Smooth muscle cell (in vitro differentiated cells): ENCODE measurements around the gene VIPR1. TPM values are rescaled to one million over a fixed set of nuclear protein-coding genes. Genes with fewer than 3 reads are reported as not detected.

Source experiments
- DNase-seq: peaks from one replicate; lab custom pipeline; 2025; ENCODE audit not compliant: unreplicated experiment; lab: John Stamatoyannopoulos, UW
- H2AFZ ChIP-seq: fragments of 200-600 bp; sonication (generic); 2 replicates; pipeline ENCODE4 v1.6.0; 2016; ENCODE audit warnings: antibody characterized with exemption, low read depth, mild to moderate bottlenecking
- H3F3A ChIP-seq: fragments of 200-600 bp; sonication (generic); 2 replicates; pipeline ENCODE4 v1.6.0; 2017; ENCODE audit warnings: antibody characterized with exemption, low read depth
- H3K27ac ChIP-seq: fragments of 200-600 bp; sonication (generic); 2 replicates; pipeline ENCODE4 v1.5.1; 2016; ENCODE audit warnings: low read depth, mild to moderate bottlenecking
- H3K27me3 ChIP-seq: fragments of 200-600 bp; sonication (generic); 2 replicates; pipeline ENCODE4 v1.6.1; 2016; ENCODE audit warnings: low read depth, mild to moderate bottlenecking
- H3K36me3 ChIP-seq: fragments of 200-600 bp; sonication (generic); 2 replicates; pipeline ENCODE4 v1.5.1; 2016; ENCODE audit warnings: low read depth
- H3K4me1 ChIP-seq: fragments of 200-600 bp; sonication (generic); 2 replicates; pipeline ENCODE4 v1.5.1; 2016; ENCODE audit warnings: low read depth
- H3K4me2 ChIP-seq: fragments of 200-600 bp; sonication (generic); 2 replicates; pipeline ENCODE4 v1.6.0; 2016; ENCODE audit warnings: mild to moderate bottlenecking
- H3K4me3 ChIP-seq: fragments of 200-600 bp; sonication (generic); 2 replicates; pipeline ENCODE4 v1.5.1; 2016; ENCODE audit warnings: mild to moderate bottlenecking
- H3K79me2 ChIP-seq: fragments of 200-600 bp; sonication (generic); 2 replicates; pipeline ENCODE4 v1.6.0; 2016; ENCODE audit warnings: low read depth, mild to moderate bottlenecking
- H3K9ac ChIP-seq: fragments of 200-600 bp; sonication (generic); 2 replicates; pipeline ENCODE4 v1.6.0; 2016; ENCODE audit warnings: low read depth
- H3K9me3 ChIP-seq: fragments of 200-600 bp; sonication (generic); replicated peaks from 2 replicates; pipeline ENCODE4 v1.5.1; 2016; ENCODE audit warnings: low read depth
- H4K20me1 ChIP-seq: fragments of 200-600 bp; sonication (generic); 2 replicates; pipeline ENCODE4 v1.6.0; 2016; ENCODE audit warnings: low read depth
- WGBS: methylation state at CpG from one replicate; pipeline ENCODE4 v1.1.7; 2016; ENCODE audit warnings: low lambda C conversion rate; 5-methylcytosine and 5-hydroxymethylcytosine counted together
- polyA plus RNA-seq: library from polyadenylated mRNA; unstranded; fragments of >200 nt; fragmentation: Nextera tagmentation; extraction: Ambion mirVana; gene quantifications from 2 replicates; pipeline ENCODE4 v1.2.1, GENCODE V29; 2016
- total RNA-seq: library from RNA; depleted of rRNA; stranded (reverse); fragments of >200 nt; gene quantifications from 2 replicates; pipeline ENCODE4 v1.2.3, GENCODE V29; 2014
- TF ChIP-seq, protein P1 (sequence below): fragments of 200-600 bp; sonication (generic); IDR thresholded peaks from 2 replicates; pipeline ENCODE4 v1.5.1; 2017; ENCODE audit warnings: borderline replicate concordance, mild to moderate bottlenecking, antibody characterized with exemption; ENCODE audit not compliant: insufficient read depth, poor library complexity, severe bottlenecking

Gene VIPR1
- total and polyA plus RNA-seq, 2 experiments from 2014 or later: 0.86 to 1.3 TPM

DNA sequence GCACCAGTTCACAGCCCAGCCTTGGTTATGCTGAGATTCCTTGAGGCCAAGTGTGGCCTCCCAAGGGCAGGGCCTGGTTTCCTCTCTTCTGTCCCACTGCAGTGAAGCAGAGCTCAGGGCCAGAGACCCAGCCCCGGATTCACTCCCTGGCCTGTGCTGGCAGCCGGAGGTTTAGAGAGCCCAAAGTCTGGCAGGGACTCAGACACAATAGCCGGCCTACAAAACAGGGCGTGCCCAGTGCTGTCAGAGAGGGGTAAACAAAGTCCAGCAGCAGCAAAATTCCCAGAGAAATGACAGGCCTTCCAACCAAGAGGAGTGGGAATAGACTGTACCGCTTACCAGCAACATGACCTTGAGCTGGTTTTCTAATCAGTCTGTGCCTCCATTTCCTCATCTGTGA, 14.0 kb downstream of the VIPR1 start:
- H3K27me3 ChIP-seq: no peaks in the 10 kb centered on the region
- H3K79me2 ChIP-seq: no peaks in the 10 kb centered on the region
- WGBS: 94% methylated on average over 5 of the region's 5 CpGs
- TF ChIP-seq, protein P1, sequence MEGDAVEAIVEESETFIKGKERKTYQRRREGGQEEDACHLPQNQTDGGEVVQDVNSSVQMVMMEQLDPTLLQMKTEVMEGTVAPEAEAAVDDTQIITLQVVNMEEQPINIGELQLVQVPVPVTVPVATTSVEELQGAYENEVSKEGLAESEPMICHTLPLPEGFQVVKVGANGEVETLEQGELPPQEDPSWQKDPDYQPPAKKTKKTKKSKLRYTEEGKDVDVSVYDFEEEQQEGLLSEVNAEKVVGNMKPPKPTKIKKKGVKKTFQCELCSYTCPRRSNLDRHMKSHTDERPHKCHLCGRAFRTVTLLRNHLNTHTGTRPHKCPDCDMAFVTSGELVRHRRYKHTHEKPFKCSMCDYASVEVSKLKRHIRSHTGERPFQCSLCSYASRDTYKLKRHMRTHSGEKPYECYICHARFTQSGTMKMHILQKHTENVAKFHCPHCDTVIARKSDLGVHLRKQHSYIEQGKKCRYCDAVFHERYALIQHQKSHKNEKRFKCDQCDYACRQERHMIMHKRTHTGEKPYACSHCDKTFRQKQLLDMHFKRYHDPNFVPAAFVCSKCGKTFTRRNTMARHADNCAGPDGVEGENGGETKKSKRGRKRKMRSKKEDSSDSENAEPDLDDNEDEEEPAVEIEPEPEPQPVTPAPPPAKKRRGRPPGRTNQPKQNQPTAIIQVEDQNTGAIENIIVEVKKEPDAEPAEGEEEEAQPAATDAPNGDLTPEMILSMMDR: no peak
- no peaks in the 10 kb centered on the region for H3K4me1 ChIP-seq
- no peaks in the 10 kb centered on the region for H3K9me3 ChIP-seq
- H3K9ac ChIP-seq: no peak overlapping the region
- no peak for DNase-seq
- no peak overlapping the region for H3K27ac ChIP-seq
- no peak overlapping the region for H3K4me2 ChIP-seq
- no peaks in the 10 kb centered on the region for H4K20me1 ChIP-seq
- no peak overlapping the region for H3K4me3 ChIP-seq
- no peaks in the 10 kb centered on the region for H3K36me3 ChIP-seq
- no peaks in the 10 kb centered on the region for H3F3A ChIP-seq
- no peak overlapping the region for H2AFZ ChIP-seq

GRCh38 chr3:42517117-42517516, 14.7 kb downstream of the VIPR1 start:
- no peak overlapping the region for H2AFZ ChIP-seq
- no peaks in the 10 kb centered on the region for H3K9me3 ChIP-seq
- no peak overlapping the region for H3K9ac ChIP-seq
- H3K4me1 ChIP-seq: no peaks in the 10 kb centered on the region
- H3K4me3 ChIP-seq: no peak overlapping the region
- TF ChIP-seq, protein P1: no peak
- no peaks in the 10 kb centered on the region for H3F3A ChIP-seq
- H3K36me3 ChIP-seq: no peaks in the 10 kb centered on the region
- 88% methylated on average over 4 of the region's 4 CpGs for WGBS
- H3K79me2 ChIP-seq: no peaks in the 10 kb centered on the region
- H3K4me2 ChIP-seq: no peak overlapping the region
- no peak for DNase-seq
- no peaks in the 10 kb centered on the region for H3K27me3 ChIP-seq
- no peaks in the 10 kb centered on the region for H4K20me1 ChIP-seq
- H3K27ac ChIP-seq: no peak overlapping the region

DNA sequence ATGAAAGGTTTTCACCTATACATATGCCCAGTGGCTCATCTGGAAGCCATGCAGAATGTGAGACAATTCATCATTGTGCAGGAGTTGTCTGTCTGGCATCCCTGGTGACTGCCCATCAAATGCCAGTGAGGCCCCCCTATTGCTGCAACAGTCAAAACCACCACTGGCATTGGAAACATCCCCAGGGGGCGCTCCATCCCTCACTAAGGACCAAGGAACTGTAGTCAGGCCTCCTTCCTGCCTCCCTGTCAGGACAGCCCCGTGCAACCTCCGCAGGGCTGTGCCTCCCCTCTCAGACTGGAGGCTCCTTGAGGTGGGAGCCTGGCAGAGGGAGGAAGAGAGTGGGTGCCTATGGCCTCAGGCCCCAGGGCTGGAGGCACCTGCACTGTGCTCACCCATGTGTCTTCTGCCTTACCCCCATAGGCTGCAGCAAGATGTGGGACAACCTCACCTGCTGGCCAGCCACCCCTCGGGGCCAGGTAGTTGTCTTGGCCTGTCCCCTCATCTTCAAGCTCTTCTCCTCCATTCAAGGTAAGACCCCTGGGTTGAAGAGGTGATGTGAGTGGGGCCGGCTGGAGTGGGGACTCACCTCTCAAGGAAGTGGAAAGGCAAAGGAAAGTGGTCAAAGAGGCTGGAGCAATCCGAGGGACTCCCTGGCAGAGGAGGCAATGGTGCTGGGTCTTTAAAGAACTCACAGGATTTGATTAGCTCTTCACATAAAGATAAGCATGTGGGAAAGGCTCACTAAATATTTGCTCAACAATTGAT, 16.5 kb downstream of the VIPR1 start:
- no peak overlapping the region for H3K4me3 ChIP-seq
- no peak overlapping the region for H3K9ac ChIP-seq
- 67% methylated on average over 6 of the region's 6 CpGs for WGBS
- no peaks in the 10 kb centered on the region for H3K79me2 ChIP-seq
- no peak overlapping the region for H2AFZ ChIP-seq
- H3K27ac ChIP-seq: no peak overlapping the region
- no peak for DNase-seq
- no peaks in the 10 kb centered on the region for H3K36me3 ChIP-seq
- H3K9me3 ChIP-seq: no peaks in the 10 kb centered on the region
- no peaks in the 10 kb centered on the region for H3K27me3 ChIP-seq
- no peaks in the 10 kb centered on the region for H4K20me1 ChIP-seq
- no peak overlapping the region for H3K4me2 ChIP-seq
- H3F3A ChIP-seq: no peaks in the 10 kb centered on the region
- TF ChIP-seq, protein P1: peak; percentile 7
- no peaks in the 10 kb centered on the region for H3K4me1 ChIP-seq

DNA sequence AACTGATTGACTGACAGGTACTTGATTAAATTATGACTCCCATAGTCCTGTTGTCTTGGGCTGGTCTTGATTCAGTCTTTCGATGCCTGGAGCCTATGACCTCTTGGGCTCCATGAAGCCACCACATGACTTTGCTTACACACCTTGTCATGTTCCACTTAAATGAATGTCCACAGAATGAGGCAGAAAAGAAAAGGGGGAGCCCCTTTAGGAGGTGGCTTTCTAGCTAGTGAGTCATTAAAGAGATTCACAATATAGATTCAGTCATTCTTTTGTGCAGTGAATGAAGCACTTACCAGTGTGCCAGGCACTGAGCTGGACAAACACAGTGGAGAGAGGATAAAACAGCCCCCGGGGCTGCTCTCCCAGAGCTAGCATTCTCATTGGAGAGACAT, 17.1 kb downstream of the VIPR1 start:
- no peaks in the 10 kb centered on the region for H3K27me3 ChIP-seq
- no peak overlapping the region for H3K4me2 ChIP-seq
- no peaks in the 10 kb centered on the region for H3F3A ChIP-seq
- no peaks in the 10 kb centered on the region for H3K4me1 ChIP-seq
- 88% methylated on average over 2 of the region's 2 CpGs for WGBS
- no peak overlapping the region for H3K4me3 ChIP-seq
- H4K20me1 ChIP-seq: no peaks in the 10 kb centered on the region
- no peaks in the 10 kb centered on the region for H3K79me2 ChIP-seq
- no peaks in the 10 kb centered on the region for H3K36me3 ChIP-seq
- H3K27ac ChIP-seq: no peak overlapping the region
- H3K9ac ChIP-seq: no peak overlapping the region
- no peak overlapping the region for H2AFZ ChIP-seq
- no peaks in the 10 kb centered on the region for H3K9me3 ChIP-seq
- TF ChIP-seq, protein P1: no peak
- no peak for DNase-seq
